Sciatic nerve (tissue), 2 donors: ENCODE results near the gene GSE1. TPM values are rescaled to one million over a fixed set of nuclear protein-coding genes. Genes with fewer than 3 reads are reported as not detected.

Source experiments
- ATAC-seq: fragments of 200-7000 bp; cut with Tn5 transposase; one replicate; pipeline ENCODE4 v1.9.1; 2020; ENCODE audit warnings: mild to moderate bottlenecking, moderate library complexity
- DNase-seq: peaks from one replicate; pipeline ENCODE4 v3.0.0-alpha.2; 2020; ENCODE audit warnings: low spot score
- intact Hi-C: fragments of 100-400 bp; cut with DNase I; formaldehyde crosslinking; loops from one replicate; pipeline ENCODE4 v1.14.2; 2022
- total RNA-seq: library from RNA; stranded (reverse); fragmentation: NEBNext Ultra II Directional; extraction: Animal tissue kit (Norgen Biotek cat#: 25700); gene quantifications from one replicate; pipeline ENCODE4 v1.2.1, GENCODE V29; 2021
- donor health status: DM: no; HTN: no; CAD: no.
- donor health status: DM: no; HTN: no; CAD: no.

GSE1 gene
- total RNA-seq, 1 donor from 2014 or later: 97.3 TPM

GRCh38 chr16:85624646-85625045 is 11.5 kb downstream of the GSE1 start:
- ATAC-seq (no peak), DNase-seq (no peak)
- intact Hi-C loops: no loop called here

GRCh38 chr16:85625053-85625452 is 11.9 kb downstream of the GSE1 start:
- ATAC-seq (no peak), DNase-seq (no peak)
- intact Hi-C loops: no loop called here

GRCh38 chr16:85625485-85626117 is 12.5 kb downstream of the GSE1 start:
- ATAC-seq (no peak), DNase-seq (no peak)
- intact Hi-C loops: no loop called here

GRCh38 chr16:85626191-85626981 is 13.3 kb downstream of the GSE1 start:
- ATAC-seq (peak; percentile 51), DNase-seq (no peak)
- intact Hi-C loops: no loop called here

- no peak for ATAC-seq
Observed at GRCh38 chr16:85627089-85627488, 14.0 kb downstream of the GSE1 start.

GRCh38 chr16:85627526-85628264 is 14.6 kb downstream of the GSE1 start:
- intact Hi-C loops: no loop called here
- no peak for ATAC-seq
- DNase-seq: no peak

More at GRCh38 chr16:85627089-85627488, 14.0 kb downstream of the GSE1 start:
- no peak for DNase-seq
- intact Hi-C loops: no loop called here

GRCh38 chr16:85628265-85628556 is 15.1 kb downstream of the GSE1 start:
- no peak for ATAC-seq
- no peak for DNase-seq
- intact Hi-C loops: no loop called here

- ATAC-seq (no peak), DNase-seq (no peak)
- intact Hi-C loops: no loop called here
Observed at GRCh38 chr16:85628645-85629044, 15.5 kb downstream of the GSE1 start.

GRCh38 chr16:85629326-85629725 is 16.2 kb downstream of the GSE1 start:
- intact Hi-C loops: no loop called here
- ATAC-seq (no peak), DNase-seq (no peak)

GRCh38 chr16:85629853-85630252 is 16.7 kb downstream of the GSE1 start:
- DNase-seq (no peak), ATAC-seq (no peak)
- intact Hi-C loops: no loop called here

- no peak for ATAC-seq
- intact Hi-C loops: no loop called here
Observed at GRCh38 chr16:85631230-85631629, 18.1 kb downstream of the GSE1 start.

GRCh38 chr16:85631802-85632393 is 18.8 kb downstream of the GSE1 start:
- DNase-seq: no peak
- no peak for ATAC-seq
- intact Hi-C loops: no loop called here

More at GRCh38 chr16:85631230-85631629, 18.1 kb downstream of the GSE1 start:
- DNase-seq: no peak

- ATAC-seq: no peak
- no peak for DNase-seq
- intact Hi-C loops: no loop called here
Observed at GRCh38 chr16:85632709-85633437, 19.8 kb downstream of the GSE1 start.

GRCh38 chr16:85633438-85633743 is 20.3 kb downstream of the GSE1 start:
- DNase-seq (no peak), ATAC-seq (no peak)
- intact Hi-C loops: no loop called here

- no peak for DNase-seq
- intact Hi-C loops: no loop called here
- no peak for ATAC-seq
Observed at GRCh38 chr16:85633888-85634287, 20.8 kb downstream of the GSE1 start.

GRCh38 chr16:85634747-85635544 is 21.8 kb downstream of the GSE1 start:
- no peak for ATAC-seq
- intact Hi-C loops: no loop called here
- DNase-seq: no peak

- ATAC-seq: no peak
- intact Hi-C loops: no loop called here
- no peak for DNase-seq
Observed at GRCh38 chr16:85635545-85636140, 22.5 kb downstream of the GSE1 start.

GRCh38 chr16:85636234-85636812 is 23.2 kb downstream of the GSE1 start:
- intact Hi-C loops: no loop called here

More at GRCh38 chr16:85636234-85636812, 23.2 kb downstream of the GSE1 start:
- DNase-seq (no peak), ATAC-seq (no peak)
